IPS DF 4.7 (cell line): ENCODE measurements around the gene MAPK9.

Experiments
- DNase-seq: peaks from one replicate; pipeline ENCODE4 v3.0.0-alpha.2; 2013; ENCODE audit warnings: low spot score; ENCODE audit errors: extremely low read depth

Gene MAPK9

DNA sequence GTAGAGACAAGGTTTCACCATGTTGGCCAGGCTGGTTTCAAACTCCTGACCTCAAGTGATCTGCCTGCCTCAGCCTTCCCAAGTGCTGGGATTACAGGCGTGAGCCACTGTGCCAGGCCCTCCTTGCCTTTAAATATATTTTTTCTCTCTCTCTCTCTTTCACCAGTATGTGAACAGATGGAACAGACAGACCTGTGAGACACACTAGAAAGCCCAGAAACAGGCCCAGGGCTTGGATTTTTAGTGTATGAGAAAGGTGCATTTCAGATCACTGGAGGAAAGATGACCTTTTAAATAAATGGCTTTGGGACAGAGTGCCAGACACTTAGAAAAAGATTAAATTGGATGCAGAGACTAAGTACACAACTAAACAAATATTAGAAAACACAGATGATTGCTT lies 86.0 kb downstream of the MAPK9 start:
- no peak for DNase-seq

DNA sequence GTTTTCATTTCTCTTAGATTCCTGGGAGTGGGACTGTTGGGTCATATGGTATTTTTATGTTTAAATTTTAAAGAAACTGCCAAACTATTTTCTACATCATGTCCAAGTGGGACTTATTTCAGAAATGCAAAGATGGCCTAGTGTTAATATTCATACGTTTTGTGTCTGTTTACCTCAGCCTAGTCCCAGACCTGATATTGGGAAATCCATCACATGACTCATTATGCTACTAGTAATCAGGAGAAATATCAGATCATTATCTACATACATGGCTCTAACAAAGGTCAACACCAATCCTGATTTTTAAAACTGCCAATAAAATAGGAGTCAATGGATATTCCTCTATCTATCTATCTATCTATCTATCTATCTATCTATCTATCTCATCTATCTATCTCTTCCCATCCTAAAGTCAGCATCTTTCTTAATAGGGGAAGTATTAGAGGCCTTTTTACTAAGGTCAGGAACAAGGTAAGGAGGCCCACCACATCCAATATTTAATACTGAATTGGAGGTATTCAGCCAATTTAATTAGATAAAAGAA lies 87.5 kb downstream of the MAPK9 start:
- DNase-seq = no peak

DNA sequence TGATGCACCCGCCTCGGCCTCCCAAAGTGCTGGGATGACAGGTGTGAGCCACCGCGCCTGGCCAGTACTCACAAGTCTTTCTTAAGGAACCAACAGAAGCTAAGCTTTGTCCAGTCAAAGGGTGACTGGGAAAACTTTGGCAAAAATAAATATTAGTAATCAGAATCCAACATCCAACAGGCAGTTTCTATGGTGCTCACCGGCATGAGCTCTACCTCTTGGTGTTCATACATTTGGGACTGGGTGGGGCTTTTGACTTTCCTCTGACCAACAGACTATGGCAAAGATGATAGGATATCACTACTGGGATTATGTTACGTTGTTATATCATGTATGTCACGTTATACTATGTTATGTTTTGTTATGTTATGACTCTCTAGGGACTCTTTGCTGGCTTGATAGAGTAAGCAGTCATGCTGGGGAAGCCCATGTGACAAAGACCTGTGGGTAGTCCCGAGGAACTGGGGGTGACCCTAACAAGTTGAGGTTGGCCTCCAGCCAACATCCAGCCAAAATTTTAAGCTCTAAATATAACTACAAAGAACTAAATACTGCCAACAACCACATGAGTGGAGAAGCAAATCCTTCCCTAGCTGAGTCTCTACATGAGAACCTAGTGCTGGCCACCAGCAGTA lies 88.8 kb downstream of the MAPK9 start:
- DNase-seq = no peak

DNA sequence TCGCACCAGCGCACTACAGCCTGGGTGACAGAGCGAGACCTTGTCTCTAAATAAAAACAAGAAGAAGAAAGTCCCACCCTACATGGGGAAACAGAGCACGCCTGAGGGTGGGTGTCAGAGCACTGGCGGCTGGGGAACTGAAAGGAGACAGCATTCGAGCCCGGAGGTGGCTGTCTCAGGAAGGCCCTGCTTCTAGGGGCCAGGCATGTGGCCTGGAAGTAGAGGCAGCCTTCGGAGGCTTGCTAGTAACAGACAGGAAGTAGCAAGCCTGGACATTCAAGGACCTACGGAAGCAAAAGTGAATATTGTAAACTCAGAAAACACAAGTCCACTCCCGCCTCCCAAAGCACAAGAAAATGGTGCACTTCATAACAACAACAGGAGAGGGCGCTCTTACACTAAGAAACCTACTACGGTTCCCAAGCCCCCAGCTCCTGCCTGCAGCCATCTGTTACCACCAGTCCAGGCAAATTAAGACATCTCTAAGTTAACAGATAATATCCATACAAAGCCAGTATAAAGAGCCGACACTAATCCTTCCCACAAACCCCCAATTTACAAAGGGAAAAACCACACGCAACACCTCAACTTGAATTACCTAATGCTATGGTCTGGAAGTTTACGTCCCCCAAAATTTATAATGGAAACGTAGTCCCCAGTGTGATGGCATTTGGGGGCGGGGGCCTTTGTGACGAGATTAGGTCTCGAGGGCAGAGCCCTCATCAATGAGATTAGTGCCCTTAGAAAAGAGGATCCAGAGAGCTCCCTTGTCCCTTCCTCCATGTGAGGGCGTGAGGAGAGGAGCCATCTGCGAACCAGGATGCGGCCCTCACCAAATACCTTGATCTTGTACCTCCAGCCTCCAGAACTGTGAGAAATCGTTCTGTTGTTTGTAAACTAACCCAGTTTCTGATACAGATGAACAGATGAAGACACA lies 90.6 kb downstream of the MAPK9 start:
- DNase-seq = peak; percentile 62

DNA sequence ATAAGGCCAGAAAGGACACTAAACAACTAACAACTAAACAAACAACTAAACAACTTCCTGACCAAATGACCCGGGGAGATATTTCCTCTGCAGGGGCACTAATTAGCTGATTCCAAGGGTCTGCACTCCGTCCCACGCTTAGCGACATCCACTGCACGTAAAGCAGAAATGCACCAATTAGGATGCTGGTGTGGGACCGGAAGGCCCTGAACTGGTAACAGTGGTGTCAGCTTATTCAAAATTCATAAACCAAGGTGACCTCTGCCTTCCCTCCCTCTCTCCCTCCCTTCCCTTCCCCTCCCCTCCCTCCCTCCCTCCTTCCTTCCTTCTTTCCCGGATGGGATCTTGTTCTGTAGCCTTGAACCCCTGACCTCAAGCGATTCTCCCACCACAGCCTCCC lies 92.5 kb downstream of the MAPK9 start:
- DNase-seq = no peak

DNA sequence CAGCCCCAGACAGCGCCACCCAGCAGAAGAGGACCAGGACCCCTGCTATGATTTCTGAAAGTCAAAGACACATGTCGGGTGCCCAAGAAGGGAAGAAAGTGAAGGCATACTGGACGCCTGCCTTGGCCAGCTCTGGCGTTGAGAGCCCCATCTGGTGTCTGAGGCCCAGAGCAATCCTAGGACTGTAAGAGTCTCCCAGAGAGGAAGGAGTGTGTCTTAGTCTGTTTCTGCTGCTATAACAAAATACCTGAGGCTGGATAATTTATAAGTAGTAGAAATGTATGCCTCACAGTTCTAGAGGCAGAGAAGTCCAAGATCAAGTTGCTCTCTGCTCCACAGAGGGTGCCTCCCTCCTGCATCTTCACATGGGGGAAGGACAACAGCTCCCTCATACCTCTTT lies 93.7 kb downstream of the MAPK9 start:
- DNase-seq = no peak

DNA sequence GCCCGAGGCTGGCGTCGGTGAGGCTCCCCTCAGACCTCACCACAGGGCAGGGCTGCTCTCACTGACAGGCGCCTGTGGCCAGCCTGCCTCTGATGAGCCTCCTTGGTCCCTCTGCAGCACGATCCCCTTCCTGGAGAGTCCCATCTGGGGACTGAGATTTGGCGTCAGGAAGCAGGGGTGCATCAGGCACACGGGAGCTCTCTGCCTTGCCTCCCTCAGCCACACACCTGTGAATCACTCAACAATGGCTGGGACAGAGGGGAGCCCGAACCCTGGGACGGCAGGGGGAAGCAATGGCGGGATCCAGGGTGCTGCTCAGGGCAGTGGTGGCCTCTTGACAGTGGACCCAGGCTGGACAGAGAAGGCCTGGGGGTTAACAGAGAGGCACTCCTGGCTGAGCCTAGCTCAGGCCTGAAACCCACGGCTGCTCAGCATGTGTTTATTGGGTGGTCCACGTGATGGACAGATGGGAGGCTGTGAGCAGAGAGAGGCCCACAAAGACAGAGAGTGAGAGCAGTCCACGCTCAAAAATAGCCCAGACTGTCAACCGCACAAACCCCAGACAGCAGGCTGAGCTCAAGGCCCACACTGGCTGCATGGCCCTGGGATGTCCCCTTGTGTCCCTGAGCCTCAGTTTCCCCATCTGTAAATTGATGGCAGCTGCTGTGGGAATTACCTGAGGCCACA lies 94.7 kb downstream of the MAPK9 start:
- DNase-seq = no peak

DNA sequence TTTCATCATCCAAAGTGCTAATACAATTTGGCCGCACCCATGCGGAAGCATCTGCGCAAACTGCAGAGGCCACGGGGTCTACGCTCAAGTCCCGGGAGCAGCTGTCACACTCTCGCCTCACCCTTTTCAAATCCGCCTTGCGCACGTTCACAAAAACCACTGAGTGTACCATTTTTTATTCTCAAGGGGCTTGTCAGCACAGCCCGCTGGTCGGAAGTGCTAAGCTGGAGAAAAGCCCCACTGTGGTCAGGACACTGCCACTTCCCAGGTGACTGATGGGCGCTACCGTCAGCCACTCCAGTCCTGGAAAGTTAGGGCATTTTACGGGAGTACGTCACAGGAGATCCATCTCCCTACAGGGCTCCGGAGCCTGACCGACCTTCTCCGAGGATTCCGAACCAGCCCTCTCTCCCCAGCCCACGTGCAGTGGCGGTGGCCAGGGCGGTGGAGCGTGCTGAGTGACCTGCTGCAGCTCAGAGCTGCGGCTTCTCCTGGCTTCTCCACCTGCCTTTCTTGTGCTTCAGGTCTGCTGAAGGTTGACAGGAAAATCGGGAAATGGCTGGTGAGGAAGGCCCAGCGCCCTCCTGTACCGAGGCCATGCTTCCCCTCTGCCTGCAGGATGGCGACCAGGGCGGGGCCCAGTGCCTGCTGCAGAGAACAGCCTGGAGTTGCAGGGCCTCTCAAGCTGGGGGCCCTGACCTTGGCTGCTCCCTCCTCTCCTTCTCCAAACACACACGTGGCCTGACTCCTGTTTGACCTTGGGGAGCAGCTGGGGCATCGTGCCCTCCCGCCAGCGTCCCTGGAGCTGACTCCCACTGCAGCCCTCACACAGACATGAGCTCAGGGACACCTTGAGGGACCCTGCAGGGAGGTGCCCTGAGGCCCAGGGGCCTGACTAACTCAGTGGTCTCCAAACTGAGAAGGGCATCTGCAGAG lies 97.2 kb downstream of the MAPK9 start:
- no peak for DNase-seq

DNA sequence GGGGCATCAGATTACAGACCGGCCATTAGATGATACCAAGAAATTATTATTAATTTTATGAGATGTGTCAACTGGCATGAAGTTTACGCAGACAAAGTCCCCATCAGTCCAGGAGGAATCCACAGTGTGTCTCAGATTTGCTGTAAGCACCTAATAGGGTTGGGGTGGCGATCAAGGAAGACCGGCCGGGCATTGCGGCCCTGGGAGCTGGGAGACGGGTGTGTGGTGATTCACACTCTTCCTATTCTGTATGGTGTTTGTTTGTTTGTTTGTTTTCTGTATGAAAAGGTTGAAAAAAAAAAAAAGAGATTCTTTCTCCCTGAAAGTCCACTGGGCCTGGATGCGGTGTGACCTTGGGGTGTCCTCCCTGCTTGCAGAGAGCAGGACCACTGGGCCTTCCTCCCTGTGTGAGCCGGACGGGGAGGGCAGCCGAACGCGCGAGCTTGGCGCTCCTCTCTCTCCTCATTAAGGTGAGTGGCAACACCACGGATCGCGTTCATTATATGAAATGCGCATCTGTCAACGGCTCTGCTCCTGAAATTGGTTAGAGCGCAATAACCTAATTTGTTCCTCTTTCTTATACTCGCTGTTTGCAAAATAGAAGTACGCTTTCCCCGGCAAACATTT lies 98.0 kb downstream of the MAPK9 start:
- DNase-seq = no peak

DNA sequence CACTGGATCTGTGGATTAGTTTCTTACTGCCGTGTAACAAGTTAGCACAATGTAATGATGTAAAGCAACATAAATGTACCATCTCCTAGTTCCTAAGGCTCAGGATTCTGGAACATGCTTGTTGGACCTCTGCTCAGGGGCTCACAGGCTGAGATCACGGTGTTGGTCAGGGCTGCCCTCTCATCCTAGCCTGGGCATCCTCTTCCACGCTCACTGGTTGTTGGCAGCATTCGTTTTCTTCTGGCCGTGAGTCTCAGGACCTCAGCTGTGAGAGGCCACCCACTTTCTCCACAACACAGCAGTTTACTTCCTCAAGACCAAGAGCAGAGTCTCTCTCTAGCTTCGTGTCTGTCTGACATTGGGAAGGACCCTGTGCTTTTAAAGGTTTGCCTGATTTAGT lies 100.2 kb downstream of the MAPK9 start:
- DNase-seq = no peak

DNA sequence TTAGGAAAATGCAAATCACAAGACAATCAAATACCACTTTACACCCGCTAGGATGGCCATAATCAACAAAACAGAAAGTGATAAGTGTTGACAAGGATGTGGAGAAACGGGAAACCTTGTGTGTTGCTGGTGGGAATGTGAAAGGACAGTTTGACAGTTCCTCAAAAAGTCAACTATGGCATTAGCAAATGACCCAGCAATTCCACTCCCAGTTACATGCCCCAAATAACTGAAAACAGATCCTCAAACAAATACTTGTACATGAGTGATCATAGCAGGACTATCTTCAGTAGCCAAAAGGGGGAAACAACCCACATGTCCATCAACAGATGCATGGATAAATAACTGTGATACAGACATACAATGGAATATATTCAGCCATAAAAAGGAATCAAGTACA lies 104.1 kb downstream of the MAPK9 start:
- no peak for DNase-seq
